Stimulated activated CD8-positive, alpha-beta memory T cell treated with anti-CD3 and anti-CD28 coated beads, Interleukin-12 subunit alpha, Interleukin-12 subunit beta, amount 100 ng/mL, for 4 hours (primary cell): Measurements from ENCODE around the gene LETM1.

ENCODE experiments used
- DNase-seq: peaks from one replicate; pipeline ENCODE4 v3.0.0-alpha.2; 2020; ENCODE audit warnings: low read depth

Gene LETM1

GRCh38 chr4:1777822-1778641 is 77.9 kb downstream of the LETM1 start:
- DNase-seq, result no peak

GRCh38 chr4:1776521-1777161 is 79.3 kb downstream of the LETM1 start:
- no peak for DNase-seq

GRCh38 chr4:1775731-1776500 is 80.0 kb downstream of the LETM1 start:
- DNase-seq, result no peak

- DNase-seq, result no peak
Measured at GRCh38 chr4:1773754-1774153, 82.2 kb downstream of the LETM1 start.

- no peak for DNase-seq
Measured at GRCh38 chr4:1772853-1773538, 83.0 kb downstream of the LETM1 start.

- DNase-seq, result no peak
Measured at GRCh38 chr4:1771555-1772305, 84.2 kb downstream of the LETM1 start.

- DNase-seq, result no peak
Measured at GRCh38 chr4:1770791-1771231, 85.1 kb downstream of the LETM1 start.

GRCh38 chr4:1770245-1770644 is 85.7 kb downstream of the LETM1 start:
- DNase-seq, result no peak

GRCh38 chr4:1769692-1770091 is 86.3 kb downstream of the LETM1 start:
- DNase-seq, result no peak

- no peak for DNase-seq
Measured at GRCh38 chr4:1768367-1769034, 87.5 kb downstream of the LETM1 start.

- no peak for DNase-seq
Measured at GRCh38 chr4:1767770-1768366, 88.1 kb downstream of the LETM1 start.

- no peak for DNase-seq
Measured at GRCh38 chr4:1767061-1767769, 88.7 kb downstream of the LETM1 start.

- no peak for DNase-seq
Measured at GRCh38 chr4:1766106-1767060, 89.6 kb downstream of the LETM1 start.

- DNase-seq, result no peak
Measured at GRCh38 chr4:1765409-1766072, 90.4 kb downstream of the LETM1 start.

- no peak for DNase-seq
Measured at GRCh38 chr4:1764670-1765069, 91.3 kb downstream of the LETM1 start.

- no peak for DNase-seq
Measured at GRCh38 chr4:1763550-1764080, 92.3 kb downstream of the LETM1 start.

- no peak for DNase-seq
Measured at GRCh38 chr4:1763070-1763549, 92.8 kb downstream of the LETM1 start.
